ENCODE data around the gene IFI30.
"Not testable (repeated sequence)": the region's sequence is repeated elsewhere in the genome, so short reads cannot be mapped to it uniquely, and the experiment has no call there.

The IFI30 gene

DNA sequence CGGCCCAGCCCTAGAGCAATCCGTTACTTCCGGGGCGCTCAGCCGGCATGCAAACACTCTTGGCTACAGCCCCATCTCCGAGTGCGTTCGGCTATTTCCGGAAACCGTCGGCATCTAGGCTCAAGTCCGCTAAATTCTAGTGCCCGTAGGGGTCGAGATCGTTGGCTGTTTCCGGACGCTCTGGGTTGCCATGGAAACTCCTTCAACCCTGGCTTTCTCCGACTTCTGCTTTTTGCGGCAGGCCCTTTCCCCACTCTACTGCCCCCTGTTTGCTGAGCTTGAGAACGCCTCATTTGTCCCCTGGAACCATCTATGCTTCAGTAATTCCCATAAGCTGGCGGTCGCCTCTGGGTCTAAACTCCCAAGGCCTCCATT lies 21.2 kb upstream of the IFI30 start:
- in situ Hi-C loops (cut with HindIII; ENCODE audit: low sequenced_read_pairs) = no loop called here

DNA sequence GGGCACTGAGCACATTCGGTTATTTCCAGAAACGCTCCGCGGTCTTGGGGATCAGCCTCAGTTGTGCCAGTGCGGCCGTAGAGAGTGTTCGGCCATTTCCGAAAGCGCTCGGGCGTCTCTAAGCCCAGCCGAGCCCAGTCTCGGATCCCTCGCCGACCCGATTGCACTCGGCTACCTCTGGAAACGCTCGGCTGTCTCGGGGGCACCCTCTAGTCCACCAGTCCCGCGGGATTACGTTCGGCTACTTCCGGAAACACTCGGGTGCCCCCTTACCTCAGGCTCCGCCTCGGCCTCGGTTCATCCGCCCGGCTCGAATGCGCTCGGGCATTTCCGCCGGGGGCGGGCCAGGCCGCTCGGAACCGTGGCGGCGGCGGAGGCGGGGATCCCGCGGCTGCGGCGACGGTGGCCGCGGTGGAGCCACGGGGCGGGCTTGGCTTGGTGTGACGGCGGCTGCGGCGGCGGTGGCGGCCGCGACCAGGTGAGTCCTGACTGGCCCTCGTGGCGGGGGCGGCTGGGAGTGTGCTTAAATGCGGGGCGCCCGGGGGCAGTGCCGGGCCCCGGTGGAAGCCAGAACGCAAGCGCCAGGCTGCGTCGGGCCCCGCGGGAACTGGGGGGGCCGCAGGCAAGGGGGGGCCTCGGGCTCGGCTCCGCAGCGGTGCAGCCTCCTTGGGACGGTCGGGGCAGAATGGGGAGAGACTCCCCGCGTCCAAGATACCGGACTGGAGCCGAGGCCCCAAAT lies 20.6 kb upstream of the IFI30 start, which contains the start of gene PIK3R2:
Gene PIK3R2, plus strand, starts transcription at position 347 of the 739 bp plus-strand sequence. CDS start 2,717 bp downstream, outside the sequence.
- in situ Hi-C loops (cut with HindIII; ENCODE audit: low sequenced_read_pairs) = no loop called here

DNA sequence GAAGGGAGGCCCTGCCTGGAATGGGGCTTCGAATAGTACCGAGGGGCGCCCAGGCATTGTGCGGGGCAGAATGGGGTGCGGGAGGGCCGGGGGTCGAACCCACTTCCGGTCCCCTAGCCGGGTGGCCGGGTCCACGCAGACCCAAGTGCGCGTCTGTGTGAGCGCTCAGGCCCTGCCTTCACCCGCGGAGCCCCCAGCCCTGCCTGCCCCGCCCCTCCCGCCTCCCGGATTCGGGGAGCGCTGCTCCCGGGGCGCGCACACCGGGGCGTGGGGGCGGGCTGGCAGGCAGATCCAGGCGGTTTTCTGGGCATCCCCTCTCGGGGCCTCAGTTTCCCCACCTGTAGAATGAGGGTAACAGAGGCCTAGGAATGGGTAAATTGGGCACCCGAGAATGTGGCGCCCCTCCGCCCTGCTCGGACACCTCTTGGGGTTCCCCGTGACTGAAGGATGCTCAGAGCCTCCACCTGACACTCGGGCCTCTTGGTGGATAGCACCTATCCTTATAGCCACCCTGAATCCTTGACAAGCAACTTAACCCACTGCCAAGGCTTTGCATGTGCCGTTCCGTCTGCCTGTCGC lies 20.0 kb upstream of the IFI30 start:
- in situ Hi-C loops (cut with HindIII; ENCODE audit: low sequenced_read_pairs) = no loop called here

DNA sequence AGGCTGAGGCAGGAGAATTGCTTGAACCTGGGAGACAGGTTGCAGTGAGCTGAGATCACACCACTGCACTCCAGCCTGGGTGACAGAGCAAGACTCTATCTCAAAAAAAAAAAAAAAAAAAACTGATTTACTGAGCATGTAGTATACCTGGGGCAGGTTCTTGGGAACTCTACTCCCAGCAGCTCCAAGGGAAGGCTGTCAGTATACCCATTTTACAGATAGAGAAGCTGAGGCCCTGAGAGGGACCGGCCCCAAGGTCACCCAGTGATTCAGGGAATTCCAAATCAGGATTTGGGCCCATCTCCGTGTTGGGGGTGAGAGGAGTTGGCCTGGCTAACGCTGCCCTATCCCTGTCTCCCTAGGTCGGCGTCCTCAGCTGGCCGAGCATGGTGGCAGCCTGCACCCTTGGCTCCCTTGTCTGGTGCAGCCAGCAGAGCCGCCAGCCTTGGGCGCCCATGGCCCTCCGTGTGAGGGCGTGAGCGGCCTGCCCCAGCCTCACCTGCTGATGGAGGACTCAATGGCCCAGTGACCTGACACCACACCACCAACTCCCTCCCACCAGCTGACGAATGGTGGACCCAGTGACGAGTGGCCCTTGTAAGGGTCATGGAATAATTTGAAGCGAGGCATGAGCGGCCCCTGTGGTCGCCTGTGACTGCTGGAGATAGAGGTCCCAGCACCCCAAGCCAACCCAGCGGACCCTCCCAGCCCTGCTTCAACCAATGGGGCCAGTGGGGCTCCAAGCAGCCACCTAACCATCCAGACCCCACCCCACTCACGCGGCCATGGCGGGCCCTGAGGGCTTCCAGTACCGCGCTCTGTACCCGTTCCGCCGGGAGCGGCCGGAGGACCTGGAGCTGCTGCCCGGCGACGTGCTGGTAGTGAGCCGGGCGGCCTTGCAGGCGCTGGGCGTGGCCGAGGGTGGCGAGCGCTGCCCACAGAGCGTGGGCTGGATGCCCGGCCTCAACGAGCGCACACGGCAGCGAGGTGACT lies 18.2 kb upstream of the IFI30 start:
- in situ Hi-C loops (cut with HindIII; ENCODE audit: low sequenced_read_pairs) = no loop called here

DNA sequence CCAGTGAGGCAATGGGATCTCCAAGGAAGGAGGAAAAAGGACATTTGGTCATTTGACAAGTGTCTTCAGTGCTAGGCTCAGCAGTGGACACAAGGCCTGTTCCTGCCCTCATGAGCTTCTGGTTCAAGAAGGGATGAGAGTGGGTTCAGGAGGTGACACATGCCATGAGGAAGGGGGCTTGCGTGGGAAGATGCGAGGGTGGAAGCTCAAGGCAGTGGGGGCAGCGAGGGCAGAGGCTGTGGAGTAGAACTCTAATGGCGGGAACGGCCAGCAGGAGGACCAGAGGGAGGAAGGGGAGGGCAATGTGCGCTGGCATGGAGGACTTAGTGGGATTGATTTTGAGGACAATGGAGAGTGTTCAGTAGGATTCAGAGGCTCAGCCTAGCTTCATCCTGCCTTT lies 17.3 kb upstream of the IFI30 start:
- in situ Hi-C loops (cut with HindIII; ENCODE audit: low sequenced_read_pairs) = no loop called here

DNA sequence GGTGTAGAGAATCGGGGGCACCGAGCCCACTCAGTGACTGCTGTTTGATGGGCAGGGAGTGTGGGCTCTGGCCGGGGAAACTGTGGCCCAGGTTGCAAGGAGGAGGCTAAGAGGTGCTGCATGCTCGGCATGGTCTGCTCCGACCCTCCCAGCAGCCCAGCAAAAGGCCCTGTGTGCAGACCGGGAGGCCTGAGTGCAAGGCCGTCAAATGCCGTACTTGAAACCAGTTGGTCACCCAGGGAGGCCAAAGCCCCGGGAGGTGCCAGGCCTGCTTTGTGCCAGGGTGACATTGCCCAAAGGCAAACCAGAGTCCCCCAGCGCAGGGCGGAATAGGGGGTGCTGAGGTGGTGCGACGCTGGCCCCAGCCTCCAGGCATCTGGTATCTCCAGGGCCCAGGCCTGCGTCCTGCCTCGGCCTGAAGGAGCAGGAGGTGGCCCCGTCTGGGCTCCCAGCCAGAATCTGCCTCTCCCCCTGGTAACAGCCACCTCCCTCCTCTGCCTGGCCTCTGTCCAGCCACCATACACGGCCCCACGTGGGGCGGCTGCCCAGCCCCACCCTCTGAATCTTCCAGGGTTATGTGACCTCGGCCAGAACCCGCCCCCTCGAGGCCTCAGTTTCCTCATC lies 16.7 kb upstream of the IFI30 start:
- in situ Hi-C loops (cut with HindIII; ENCODE audit: low sequenced_read_pairs) = no loop called here

DNA sequence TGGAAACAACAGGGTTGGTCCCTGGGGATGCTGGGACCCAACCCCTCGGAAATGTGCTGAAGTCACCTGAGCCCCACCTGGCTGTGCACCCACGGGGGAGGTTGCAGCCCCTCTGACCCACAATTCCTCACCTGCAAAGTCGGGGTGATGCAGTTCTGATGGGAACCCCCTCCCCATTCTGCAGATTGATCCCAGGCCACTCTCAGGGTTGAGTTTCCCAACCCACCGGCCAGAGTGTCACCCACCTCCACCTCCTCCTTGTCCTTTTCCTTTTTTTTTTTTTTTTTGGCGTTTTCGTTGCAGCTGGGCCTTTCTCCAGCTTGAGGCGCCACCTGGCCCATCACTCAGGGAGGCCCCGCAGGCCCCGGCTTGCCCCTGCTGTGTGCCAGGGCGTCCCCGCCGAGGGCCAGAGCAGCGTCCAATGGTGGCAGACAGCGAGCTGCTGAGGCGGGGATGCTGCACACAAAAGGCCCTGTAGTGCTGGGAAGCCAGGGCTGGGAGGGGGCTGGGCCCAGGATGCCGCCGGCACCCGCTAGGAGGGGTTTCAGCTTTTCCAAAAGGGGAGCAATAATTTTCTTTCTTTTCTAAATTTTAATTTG lies 16.0 kb upstream of the IFI30 start:
- in situ Hi-C loops (cut with HindIII; ENCODE audit: low sequenced_read_pairs) = no loop called here

DNA sequence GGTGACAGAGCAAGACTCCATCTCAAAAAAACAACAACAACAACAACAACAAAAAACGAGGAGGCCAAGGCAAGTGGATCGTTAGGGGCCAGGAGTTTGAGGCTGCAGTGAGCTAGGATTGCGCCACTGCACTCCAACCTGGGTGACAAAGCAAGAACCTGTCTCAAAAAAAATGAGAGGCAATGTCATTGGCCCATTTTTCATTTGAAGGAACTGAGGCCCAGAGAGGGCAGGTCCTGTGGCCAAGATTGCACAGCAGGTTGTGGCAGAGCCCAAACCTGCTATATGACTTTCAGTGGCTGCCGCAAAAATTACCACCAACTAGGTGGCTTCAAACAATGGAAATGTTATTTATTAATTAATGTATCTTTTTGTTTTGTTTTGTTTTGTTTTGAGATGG lies 15.1 kb upstream of the IFI30 start:
- in situ Hi-C loops (cut with HindIII; ENCODE audit: low sequenced_read_pairs) = no loop called here

DNA sequence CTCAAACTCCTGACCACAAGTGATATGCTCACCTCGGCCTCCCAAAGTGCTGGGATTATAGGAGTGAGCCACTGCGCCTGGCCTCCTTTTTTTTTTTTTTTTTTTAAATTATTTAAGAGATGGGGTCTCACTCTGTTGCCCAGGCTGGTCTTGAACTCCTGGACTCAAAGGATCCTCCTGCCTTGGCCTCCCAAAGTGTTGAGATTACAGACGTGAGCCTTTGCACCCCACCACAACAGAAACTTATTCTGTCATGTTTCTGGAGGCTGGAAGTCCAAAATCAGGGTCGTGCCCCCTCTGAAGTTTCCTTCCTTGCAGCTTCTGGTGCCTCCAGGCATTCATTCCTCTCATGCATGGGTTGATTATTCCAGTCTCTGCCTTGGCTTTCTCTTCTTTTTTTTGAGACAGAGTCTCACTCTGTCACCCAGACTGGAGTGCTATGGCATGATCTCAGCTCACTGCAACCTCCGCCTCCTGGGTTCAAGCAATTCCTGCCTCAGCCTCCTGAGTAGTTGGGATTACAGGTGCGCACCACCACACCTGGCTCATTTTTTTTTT lies 14.5 kb upstream of the IFI30 start:
- in situ Hi-C loops (cut with HindIII; ENCODE audit: low sequenced_read_pairs) = not testable (repeated sequence)

DNA sequence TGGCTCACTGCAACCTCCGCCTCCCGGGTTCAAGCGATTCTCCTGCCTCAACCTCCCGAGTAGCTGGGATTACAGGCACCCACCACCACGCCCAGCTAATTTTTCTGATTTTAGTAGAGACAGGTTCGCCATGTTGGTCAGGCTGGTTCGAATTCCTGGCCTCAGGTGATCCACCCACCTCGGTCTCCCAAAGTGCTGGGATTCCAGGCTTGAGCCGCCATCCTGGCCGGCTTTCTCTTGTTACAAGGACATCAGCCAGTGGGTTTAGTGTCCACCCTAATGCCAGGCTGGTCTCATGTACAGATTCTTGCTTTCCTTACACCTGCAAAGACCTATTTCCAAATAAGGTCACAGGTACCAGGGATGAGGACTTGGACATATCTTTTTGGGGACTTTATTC lies 13.8 kb upstream of the IFI30 start:
- in situ Hi-C loops (cut with HindIII; ENCODE audit: low sequenced_read_pairs) = loop anchor here (5.0 to 10.0 kb wide), 5 partner anchors 38 to 208 kb away; partner anchors contain the start of genes ARRDC2 and LSM4

DNA sequence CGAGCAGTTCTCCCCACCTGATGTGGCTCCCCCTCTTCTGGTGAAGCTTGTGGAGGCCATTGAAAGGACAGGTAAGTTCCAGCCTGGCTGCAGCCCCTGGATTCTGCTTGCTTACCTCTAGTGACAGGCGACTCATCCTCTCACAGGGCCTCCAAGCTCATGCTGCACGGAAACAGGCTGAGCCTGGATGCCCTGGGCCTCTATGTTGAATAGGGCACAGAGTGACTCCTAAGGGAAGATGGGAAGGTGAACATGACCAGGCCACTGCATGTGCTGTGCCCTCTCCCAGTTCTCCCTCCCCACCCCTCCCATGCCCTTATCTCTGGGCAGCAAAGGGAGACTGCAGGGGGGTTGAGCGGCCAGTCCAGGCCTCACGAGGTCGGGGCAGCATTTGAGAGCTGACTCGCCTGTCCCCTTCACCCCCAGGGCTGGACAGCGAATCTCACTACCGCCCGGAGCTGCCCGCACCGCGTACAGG lies 13.1 kb upstream of the IFI30 start:
- in situ Hi-C loops (cut with HindIII; ENCODE audit: low sequenced_read_pairs) = loop anchor here (5.0 to 10.0 kb wide), 5 partner anchors 38 to 208 kb away; partner anchors contain the start of genes ARRDC2 and LSM4

DNA sequence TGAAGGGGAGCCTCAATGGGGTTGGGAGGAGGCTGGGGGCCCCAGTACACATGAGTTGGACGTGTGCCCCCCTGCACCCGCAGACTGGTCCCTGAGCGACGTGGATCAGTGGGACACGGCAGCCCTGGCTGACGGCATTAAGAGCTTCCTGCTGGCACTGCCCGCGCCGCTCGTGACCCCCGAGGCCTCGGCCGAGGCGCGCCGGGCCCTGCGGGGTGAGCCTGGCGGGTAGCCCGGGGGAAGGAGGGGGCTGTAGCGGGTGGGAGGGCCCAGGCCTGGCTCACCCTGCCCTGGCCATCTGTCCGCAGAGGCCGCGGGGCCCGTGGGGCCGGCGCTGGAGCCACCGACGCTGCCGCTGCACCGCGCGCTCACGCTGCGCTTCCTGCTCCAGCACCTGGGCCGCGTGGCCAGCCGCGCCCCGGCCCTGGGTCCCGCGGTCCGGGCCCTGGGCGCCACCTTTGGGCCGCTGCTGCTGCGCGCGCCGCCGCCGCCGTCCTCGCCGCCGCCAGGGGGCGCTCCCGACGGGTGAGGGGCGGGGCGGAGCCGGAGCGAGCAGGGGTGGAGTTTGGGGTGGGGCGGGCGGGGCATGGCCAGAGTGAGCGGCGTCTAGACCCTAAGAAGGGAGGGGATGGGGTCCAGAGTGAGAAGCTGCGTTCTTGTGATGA lies 12.5 kb upstream of the IFI30 start:
- in situ Hi-C loops (cut with HindIII; ENCODE audit: low sequenced_read_pairs) = loop anchor here (5.0 to 10.0 kb wide), 5 partner anchors 39 to 209 kb away; partner anchors contain the start of genes ARRDC2 and LSM4

DNA sequence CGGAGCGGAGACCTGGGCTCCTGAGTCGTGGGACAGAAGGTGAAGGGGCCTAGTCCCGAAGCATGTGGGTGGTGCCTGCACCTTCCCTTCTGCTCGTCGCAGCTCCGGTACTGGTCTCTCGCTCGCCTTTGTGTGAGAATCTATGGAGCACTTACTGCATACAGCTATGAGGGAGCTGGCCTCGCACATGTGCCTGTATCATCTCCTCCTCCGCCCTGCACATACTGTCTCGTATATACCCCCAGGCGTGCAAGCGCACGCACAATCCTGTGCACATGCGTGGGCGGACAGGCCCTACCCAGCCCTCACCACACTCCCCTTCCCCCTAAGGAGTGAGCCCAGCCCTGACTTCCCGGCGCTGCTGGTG lies 12.0 kb upstream of the IFI30 start:
- in situ Hi-C loops (cut with HindIII; ENCODE audit: low sequenced_read_pairs) = loop anchor here (5.0 to 10.0 kb wide), 5 partner anchors 39 to 209 kb away; partner anchors contain the start of genes ARRDC2 and LSM4

DNA sequence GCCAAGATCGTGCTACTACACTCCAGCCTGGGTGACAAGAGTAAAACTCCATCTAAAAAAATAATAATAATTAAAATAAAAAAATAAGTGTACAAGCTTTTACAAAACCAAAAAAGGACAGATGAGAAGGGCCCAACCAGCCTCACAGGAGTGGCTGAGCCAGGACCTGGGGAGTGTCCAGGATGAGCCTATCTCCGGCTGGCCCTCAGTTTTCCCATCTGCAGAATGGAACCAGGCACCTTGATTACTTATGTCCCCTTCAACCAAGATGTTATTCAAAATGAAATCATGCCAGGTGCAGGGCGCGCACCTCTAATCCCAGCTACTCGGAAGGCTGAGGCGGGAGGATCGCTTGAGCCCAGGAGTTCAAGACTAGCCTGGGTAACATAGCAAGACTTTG lies 9.5 kb upstream of the IFI30 start:
- in situ Hi-C loops (cut with HindIII; ENCODE audit: low sequenced_read_pairs) = loop anchor here (5.0 to 10.0 kb wide), 5 partner anchors 42 to 212 kb away; partner anchors contain the start of genes ARRDC2 and LSM4

DNA sequence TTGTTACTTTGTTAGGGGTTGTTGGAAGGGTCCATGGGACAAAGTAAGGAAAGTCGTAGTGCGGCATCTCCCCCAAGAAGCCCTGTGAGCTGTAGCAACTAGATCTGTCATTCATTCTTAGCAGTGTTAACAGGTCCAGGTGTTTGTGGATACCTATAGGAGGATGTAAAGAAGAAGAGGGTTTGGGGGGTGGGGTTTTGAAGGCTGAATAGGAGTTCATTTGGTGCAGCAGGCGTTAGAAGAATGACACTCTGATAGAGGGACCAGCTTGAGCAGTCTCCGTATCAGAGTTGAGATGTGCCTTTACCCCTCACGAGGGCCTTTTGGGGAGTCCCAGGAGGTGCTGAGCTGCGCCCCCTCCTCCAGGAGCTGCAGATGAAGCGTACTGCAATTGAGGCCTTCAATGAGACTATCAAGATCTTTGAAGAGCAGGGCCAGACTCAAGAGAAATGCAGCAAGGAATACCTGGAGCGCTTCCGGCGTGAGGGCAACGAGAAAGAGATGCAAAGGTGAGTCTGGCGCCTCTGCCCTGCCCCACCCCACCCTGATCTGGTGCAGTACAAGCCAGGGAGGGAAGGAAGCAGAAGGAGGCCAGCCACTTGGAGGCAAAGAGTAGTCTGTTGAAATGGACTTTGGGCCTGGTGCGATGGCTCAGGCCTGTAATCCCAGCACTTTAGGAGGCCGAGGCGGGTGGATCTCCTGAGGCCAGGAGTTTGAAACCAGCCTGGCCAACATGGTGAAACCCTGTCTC lies 7.6 kb upstream of the IFI30 start:
- in situ Hi-C loops (cut with HindIII; ENCODE audit: low sequenced_read_pairs) = loop anchor here (10.0 kb wide), 2 partner anchors 159 to 161 kb away; partner anchors contain the start of genes ARRDC2 and LSM4

DNA sequence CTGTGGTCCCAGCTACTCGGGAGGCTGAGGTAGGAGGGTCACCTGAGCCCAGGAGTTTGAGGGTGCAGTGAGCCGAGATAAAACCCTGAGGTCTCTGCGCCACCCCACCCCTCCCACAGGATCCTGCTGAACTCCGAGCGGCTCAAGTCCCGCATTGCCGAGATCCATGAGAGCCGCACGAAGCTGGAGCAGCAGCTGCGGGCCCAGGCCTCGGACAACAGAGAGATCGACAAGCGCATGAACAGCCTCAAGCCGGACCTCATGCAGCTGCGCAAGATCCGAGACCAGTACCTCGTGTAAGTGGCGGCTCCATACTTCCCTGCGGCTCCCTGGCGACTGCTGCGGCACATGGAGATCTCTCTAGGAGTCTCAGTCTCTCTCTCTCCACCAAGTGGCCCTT lies 6.6 kb upstream of the IFI30 start:
- in situ Hi-C loops (cut with HindIII; ENCODE audit: low sequenced_read_pairs) = loop anchor here (10.0 kb wide), 2 partner anchors 158 to 162 kb away; partner anchors contain the start of genes ARRDC2 and LSM4

DNA sequence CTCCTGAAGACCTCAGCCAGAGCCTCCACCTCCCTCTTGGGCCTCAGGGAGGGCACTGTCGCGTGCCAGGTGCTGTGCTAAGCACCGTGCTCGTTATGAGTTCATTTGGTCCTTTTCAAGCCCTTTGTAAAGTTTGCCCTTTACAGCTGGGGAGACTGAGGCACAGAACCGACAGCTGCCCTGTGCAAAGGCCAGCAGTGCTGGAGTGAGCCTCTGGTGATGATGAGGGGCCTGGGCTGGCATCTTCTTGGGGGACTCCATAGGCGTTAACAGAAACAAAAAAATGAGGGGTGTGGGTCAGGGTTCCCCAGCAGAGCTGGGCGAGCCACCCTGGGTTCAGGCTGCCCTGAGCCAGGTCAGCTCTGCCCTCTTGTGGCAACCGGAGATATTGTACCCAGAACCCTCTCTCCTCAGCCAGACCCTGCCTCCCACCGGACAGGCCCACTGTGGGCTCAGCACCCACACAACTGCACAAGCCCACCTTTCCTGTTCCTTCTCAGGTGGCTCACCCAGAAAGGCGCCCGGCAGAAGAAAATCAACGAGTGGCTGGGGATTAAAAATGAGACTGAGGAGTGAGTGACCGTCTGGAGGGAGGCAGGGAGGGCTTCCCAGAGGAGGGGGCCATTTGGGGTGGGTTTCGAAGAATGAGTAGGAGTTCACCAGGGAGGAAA lies 5.5 kb upstream of the IFI30 start:
- in situ Hi-C loops (cut with HindIII; ENCODE audit: low sequenced_read_pairs) = loop anchor here (10.0 kb wide), 2 partner anchors 157 to 163 kb away; partner anchors contain the start of genes ARRDC2 and LSM4

Measured in endothelial cell of hepatic sinusoid (primary cell).